Pancreas (tissue), 10 donors: ENCODE data around the gene MYO1E. TPM values are rescaled to one million over a fixed set of nuclear protein-coding genes. Genes with fewer than 3 reads are reported as not detected.

Experiments
- ATAC-seq, 4 donors: fragments of 200-7000 bp; cut with Tn5 transposase; one replicate each; pipeline versions ENCODE4 v1.8.0 to v1.9.1; 2020; ENCODE audit warnings: mild to moderate bottlenecking in 4 of 4, moderate library complexity in 4 of 4
- DNase-seq, 6 donors: peaks; one replicate each; pipeline ENCODE4 v3.0.0-alpha.2; 2020
- FAIRE-seq: peaks from 2 replicates; lab custom pipeline; 2012; peaks lifted over from hg19 to GRCh38; lab: Jason Lieb, UNC
- H3K27ac ChIP-seq, 4 donors: fragments of 200-600 bp; sonication (generic); 1 replicate in 3 of 4; 2 replicates in 1 of 4; pipeline versions ENCODE4 v1.5.0 to v1.8.0; 2020
- H3K27me3 ChIP-seq, 4 donors: fragments of 200-600 bp; one replicate each; pipeline ENCODE4 v1.8.0; 2021
- H3K36me3 ChIP-seq, 3 donors: fragments of 200-600 bp; sonication (generic) in 1 of 3; one replicate each; pipeline versions ENCODE4 v1.5.0 to v1.8.0; 2020 to 2021
- H3K4me1 ChIP-seq, 3 donors: fragments of 200-600 bp; one replicate each; pipeline ENCODE4 v1.8.0; 2021
- H3K4me3 ChIP-seq, 4 donors: fragments of 200-600 bp; sonication (generic) in 2 of 4; one replicate each; pipeline versions ENCODE4 v1.5.0 to v1.8.0; 2020 to 2021
- H3K9me3 ChIP-seq, 4 donors: fragments of 200-600 bp; one replicate each; pipeline ENCODE4 v1.8.0; 2021
- WGBS, 2 donors: extraction: QIAGEN DNeasy Blood & Tissue Kit; methylation state at CpG; one replicate each; pipeline ENCODE4 v1.1.7; 2013; 5-methylcytosine and 5-hydroxymethylcytosine counted together
- intact Hi-C, 3 donors: fragments of 100-400 bp; cut with DNase I; formaldehyde crosslinking; loops; one replicate each; pipeline versions ENCODE4 v1.11.1 to v1.14.2; 2022
- polyA plus RNA-seq, 2 donors: library from polyadenylated mRNA; stranded (reverse); fragments of 200-250 nt; gene quantifications; one replicate each; pipeline ENCODE4 v1.2.3, GENCODE V29; 2013
- total RNA-seq, 6 donors: library from RNA; stranded (reverse); fragmentation: NEBNext Ultra II Directional in 4 of 6; extraction: Animal tissue kit (Norgen Biotek cat#: 25700) in 4 of 6; gene quantifications; one replicate each; pipeline versions ENCODE4 v1.2.1 to v1.2.4, GENCODE V29; 2021 to 2023
- TF ChIP-seq, protein P1 (sequence below), 4 donors: fragments of 200-600 bp; sonication (generic) in 3 of 4; IDR thresholded peaks; one replicate each; pipeline versions ENCODE4 v1.5.0 to v1.8.0; 2021; ENCODE audit warnings: antibody characterized with exemption in 4 of 4
- donor health status: healthy with polysubstance abuse.
- donor health status: DM: no; HTN: no; CAD: no; lungs with moderate emphysema.
- donor health status: DM: no; HTN: no; CAD: no.
- donor health status: control.
- donor health status: control.
- donor health status: Bipolar disorder and iron deficiency.
- donor health status: DM: yes; HTN: yes; CAD: no.
- donor health status: DM: no; HTN: no; CAD: no.
- donor health status: DM: no; HTN: no; CAD: no.
- donor health status: DM: yes; HTN: yes; CAD: no.

Gene MYO1E
- total and polyA plus RNA-seq, 8 donors, result 7.8 to 81.1 (median 25.6) TPM

- Histone ChIP-seq H3K4me1 (no peaks in the 10 kb centered on the region), H3K27ac (no peak overlapping the region), H3K36me3 (no peaks in the 10 kb centered on the region), H3K27me3 (no peaks in the 10 kb centered on the region), H3K4me3 (no peak overlapping the region), H3K9me3 (no peaks in the 10 kb centered on the region)
- DNase-seq (no peak), ATAC-seq (peak in 2 of 4 donors; percentile 30 to 42), FAIRE-seq (no peak)
- intact Hi-C loops, result no loop called here
- TF ChIP-seq, protein P1, sequence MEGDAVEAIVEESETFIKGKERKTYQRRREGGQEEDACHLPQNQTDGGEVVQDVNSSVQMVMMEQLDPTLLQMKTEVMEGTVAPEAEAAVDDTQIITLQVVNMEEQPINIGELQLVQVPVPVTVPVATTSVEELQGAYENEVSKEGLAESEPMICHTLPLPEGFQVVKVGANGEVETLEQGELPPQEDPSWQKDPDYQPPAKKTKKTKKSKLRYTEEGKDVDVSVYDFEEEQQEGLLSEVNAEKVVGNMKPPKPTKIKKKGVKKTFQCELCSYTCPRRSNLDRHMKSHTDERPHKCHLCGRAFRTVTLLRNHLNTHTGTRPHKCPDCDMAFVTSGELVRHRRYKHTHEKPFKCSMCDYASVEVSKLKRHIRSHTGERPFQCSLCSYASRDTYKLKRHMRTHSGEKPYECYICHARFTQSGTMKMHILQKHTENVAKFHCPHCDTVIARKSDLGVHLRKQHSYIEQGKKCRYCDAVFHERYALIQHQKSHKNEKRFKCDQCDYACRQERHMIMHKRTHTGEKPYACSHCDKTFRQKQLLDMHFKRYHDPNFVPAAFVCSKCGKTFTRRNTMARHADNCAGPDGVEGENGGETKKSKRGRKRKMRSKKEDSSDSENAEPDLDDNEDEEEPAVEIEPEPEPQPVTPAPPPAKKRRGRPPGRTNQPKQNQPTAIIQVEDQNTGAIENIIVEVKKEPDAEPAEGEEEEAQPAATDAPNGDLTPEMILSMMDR (IDR thresholded peaks at IDR 0.05), result no peak
- WGBS, 2 donors, result 91 to 92% methylated on average over 4 of the region's 4 CpGs
Observed at GRCh38 chr15:59364248-59364647, 8.4 kb downstream of the MYO1E start.

- Histone ChIP-seq H3K4me1 (no peaks in the 10 kb centered on the region), H3K36me3 (no peaks in the 10 kb centered on the region), H3K27ac (no peak overlapping the region), H3K4me3 (no peak overlapping the region), H3K27me3 (no peaks in the 10 kb centered on the region), H3K9me3 (no peaks in the 10 kb centered on the region)
- no peak for ATAC-seq
- intact Hi-C loops, result no loop called here
- TF ChIP-seq, protein P1 (IDR thresholded peaks at IDR 0.05), result no peak
- WGBS, 2 donors, result 67 to 100% methylated on average over 2 of the region's 2 CpGs
- FAIRE-seq, result no peak
- no peak for DNase-seq
Observed at GRCh38 chr15:59362331-59362730, 10.3 kb downstream of the MYO1E start.

DNA sequence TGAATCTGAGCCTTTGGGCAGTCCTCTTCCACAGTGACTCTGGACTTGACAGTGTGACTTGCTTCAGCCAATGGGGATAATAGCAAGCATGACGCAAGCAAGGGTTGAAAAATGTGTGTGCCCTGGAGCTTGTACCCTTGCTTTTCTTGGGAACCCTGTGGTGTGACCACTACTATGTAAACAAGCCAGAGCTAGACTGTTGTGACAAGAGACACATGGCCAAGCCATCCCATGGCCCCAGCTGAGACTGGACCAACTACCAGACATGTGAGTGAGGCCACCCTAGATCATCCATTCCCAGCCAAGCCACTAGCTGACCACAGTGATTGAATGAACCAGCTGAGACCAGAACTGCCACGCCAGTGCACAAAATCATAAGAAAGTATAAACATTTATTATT lies 11.8 kb downstream of the MYO1E start:
- ATAC-seq, result no peak
- H3K27ac ChIP-seq, result no peak overlapping the region
- 96 to 100% methylated on average over 2 of the region's 2 CpGs for WGBS, 2 donors

GRCh38 chr15:59360305-59360704 lies 12.4 kb downstream of the MYO1E start:
- DNase-seq, result no peak
- WGBS, 2 donors, result 95 to 98% methylated on average over 2 of the region's 2 CpGs
- Histone ChIP-seq H3K36me3 (no peaks in the 10 kb centered on the region), H3K4me1 (no peaks in the 10 kb centered on the region), H3K27ac (no peak overlapping the region), H3K9me3 (no peaks in the 10 kb centered on the region), H3K27me3 (no peaks in the 10 kb centered on the region), H3K4me3 (no peak overlapping the region)
- FAIRE-seq, result no peak
- intact Hi-C loops, result no loop called here
- TF ChIP-seq, protein P1 (IDR thresholded peaks at IDR 0.05), result no peak
- ATAC-seq, result no peak

More for the DNA sequence above, 11.8 kb downstream of the MYO1E start:
- Histone ChIP-seq H3K27me3 (no peaks in the 10 kb centered on the region), H3K36me3 (no peaks in the 10 kb centered on the region), H3K4me3 (no peak overlapping the region), H3K9me3 (no peaks in the 10 kb centered on the region), H3K4me1 (no peaks in the 10 kb centered on the region)
- DNase-seq (no peak), FAIRE-seq (no peak)
- TF ChIP-seq, protein P1 (IDR thresholded peaks at IDR 0.05), result no peak
- intact Hi-C loops, result no loop called here

- FAIRE-seq, result no peak
- intact Hi-C loops, result no loop called here
- no peaks in the 10 kb centered on the region for H3K27me3 ChIP-seq
- H3K36me3 ChIP-seq, result no peaks in the 10 kb centered on the region
- no peak overlapping the region for H3K4me3 ChIP-seq
- H3K4me1 ChIP-seq, result peaks cover 0 to 4% (median 0%) of the 10 kb centered on the region in 3 donors
- 89% methylated on average over 7 of the region's 7 CpGs for WGBS, 2 donors
- no peak overlapping the region for H3K27ac ChIP-seq
- no peaks in the 10 kb centered on the region for H3K9me3 ChIP-seq
- no peak for ATAC-seq
- TF ChIP-seq, protein P1 (IDR thresholded peaks at IDR 0.05), result no peak
- DNase-seq, result no peak
Observed at GRCh38 chr15:59355730-59356129, 16.9 kb downstream of the MYO1E start.
